ENCODE measurements around the gene ALK.
A peak's percentile ranks its signal among the peaks of the same experiment; 100 is the strongest.

ALK gene

GRCh38 chr2:29213888-29214291, 707.5 kb downstream of the ALK start:
- DNase-seq, result peak; percentile 14

GRCh38 chr2:29212009-29212408, 709.4 kb downstream of the ALK start:
- no peak for DNase-seq

- DNase-seq, result no peak
Measured at GRCh38 chr2:29209551-29209950, 711.8 kb downstream of the ALK start.

GRCh38 chr2:29207352-29208148, 713.8 kb downstream of the ALK start:
- DNase-seq, result no peak

- no peak for DNase-seq
Measured at GRCh38 chr2:29206941-29207340, 714.4 kb downstream of the ALK start.

GRCh38 chr2:29202819-29203495, 718.4 kb downstream of the ALK start:
- DNase-seq, result no peak

GRCh38 chr2:29201979-29202378, 719.4 kb downstream of the ALK start:
- no peak for DNase-seq

GRCh38 chr2:29196792-29197788, 724.3 kb downstream of the ALK start:
- DNase-seq, result peak; percentile 84

GRCh38 chr2:29195796-29196195, 725.6 kb downstream of the ALK start:
- no peak for DNase-seq

GRCh38 chr2:29193681-29194080, 727.7 kb downstream of the ALK start:
- no peak for DNase-seq

GRCh38 chr2:29193111-29193510, 728.3 kb downstream of the ALK start:
- no peak for DNase-seq

- DNase-seq, result no peak
Measured at GRCh38 chr2:29192526-29192925, 728.9 kb downstream of the ALK start.

- DNase-seq, result no peak
Measured at GRCh38 chr2:29191817-29192216, 729.6 kb downstream of the ALK start.

- DNase-seq, result no peak
Measured at GRCh38 chr2:29189052-29189451, 732.3 kb downstream of the ALK start.

GRCh38 chr2:29187926-29188325, 733.5 kb downstream of the ALK start:
- DNase-seq, result no peak

- no peak for DNase-seq
Measured at GRCh38 chr2:29186817-29187216, 734.6 kb downstream of the ALK start.

GRCh38 chr2:29184531-29184930, 736.9 kb downstream of the ALK start:
- no peak for DNase-seq

GRCh38 chr2:29182920-29183319, 738.5 kb downstream of the ALK start:
- DNase-seq, result no peak

GRCh38 chr2:29182334-29182733, 739.1 kb downstream of the ALK start:
- DNase-seq, result no peak

GRCh38 chr2:29175338-29175737, 746.0 kb downstream of the ALK start:
- DNase-seq, result no peak

- DNase-seq, result no peak
Measured at GRCh38 chr2:29174937-29175336, 746.4 kb downstream of the ALK start.

GRCh38 chr2:29166242-29167039, 754.9 kb downstream of the ALK start:
- no peak for DNase-seq
